Sigmoid colon (tissue), 7 donors: ENCODE measurements around the gene PDE11A. TPM values are rescaled to one million over a fixed set of nuclear protein-coding genes. Genes with fewer than 3 reads are reported as not detected.

Experiments
- DNase-seq: peaks from one replicate; pipeline ENCODE4 v3.0.0-alpha.2; 2019
- H3K27ac ChIP-seq, 4 donors: fragments of 200-600 bp; sonication (generic); one replicate each; pipeline ENCODE4 v1.5.1; 2016 to 2019; ENCODE audit warnings: mild to moderate bottlenecking in 1 of 4
- H3K27me3 ChIP-seq, 3 donors: fragments of 200-600 bp; sonication (generic); one replicate each; pipeline ENCODE4 v1.5.1; 2019; ENCODE audit warnings: mild to moderate bottlenecking in 1 of 3
- H3K36me3 ChIP-seq, 4 donors: fragments of 200-600 bp; sonication (generic); one replicate each; pipeline ENCODE4 v1.5.1; 2016 to 2019
- H3K4me1 ChIP-seq, 4 donors: fragments of 200-600 bp; sonication (generic); one replicate each; pipeline ENCODE4 v1.5.1; 2017 to 2019
- H3K4me3 ChIP-seq, 4 donors: fragments of 200-600 bp; sonication (generic); one replicate each; pipeline ENCODE4 v1.5.1; 2017 to 2019; ENCODE audit warnings: mild to moderate bottlenecking in 2 of 4, moderate library complexity in 1 of 4
- H3K9me3 ChIP-seq, 4 donors: fragments of 200-600 bp in 3 of 4; sonication (generic) in 3 of 4; one replicate each; pipeline versions ENCODE4 v1.5.1 to v1.6.1; 2013 to 2019
- CTCF ChIP-seq, 4 experiments: fragments of 450-650 bp in 3 of 4; fragments of 200-600 bp in 1 of 4; IDR thresholded peaks; one replicate each; pipeline ENCODE4 v1.5.1; 2016 to 2019; ENCODE audit warnings: antibody characterized with exemption in 4 of 4, mild to moderate bottlenecking in 3 of 4, moderate library complexity in 2 of 4
- EP300 ChIP-seq, 4 donors: sonication (generic); formaldehyde crosslinking; IDR thresholded peaks; one replicate each; pipeline ENCODE4 v1.6.1; 2017; ENCODE audit warnings: antibody characterized with exemption in 4 of 4
- POLR2A ChIP-seq, 2 donors: fragments of 450-650 bp; IDR thresholded peaks; one replicate each; pipeline ENCODE4 v1.6.1; 2016; ENCODE audit warnings: antibody characterized with exemption in 2 of 2, mild to moderate bottlenecking in 2 of 2, moderate library complexity in 2 of 2
- POLR2AphosphoS5 ChIP-seq, 4 donors: sonication (generic); formaldehyde crosslinking; IDR thresholded peaks; one replicate each; pipeline ENCODE4 v1.6.1; 2017; ENCODE audit warnings: antibody characterized with exemption in 4 of 4
- WGBS, 2 donors: extraction: QIAGEN DNeasy Blood & Tissue Kit; methylation state at CpG; one replicate each; pipeline ENCODE4 v1.1.7; 2013; 5-methylcytosine and 5-hydroxymethylcytosine counted together
- intact Hi-C: fragments of 100-400 bp; cut with DNase I; formaldehyde crosslinking; loops from one replicate; pipeline ENCODE4 v1.15.1; 2023
- polyA plus RNA-seq, 3 donors: library from polyadenylated mRNA; stranded (reverse); fragments of 200-250 nt; gene quantifications; one replicate each; pipeline ENCODE4 v1.2.3, GENCODE V29; 2013
- total RNA-seq, 4 donors: library from RNA; depleted of rRNA; stranded (reverse); fragments of >200 nt; gene quantifications; one replicate each; pipeline ENCODE4 v1.1.0, GENCODE V29; 2016
- donor health status: healthy with polysubstance abuse.
- donor health status: Bipolar disorder and iron deficiency.
- donor health status: healthy.

The PDE11A gene
- total and polyA plus RNA-seq, 7 donors, result 0.57 to 16.8 (median 4.3) TPM; not detected in 2

GRCh38 chr2:177616066-177616465 lies 456.5 kb downstream of the PDE11A start:
- H3K27ac ChIP-seq, result no peak overlapping the region
- no peak for DNase-seq
- H3K4me3 ChIP-seq, result no peak overlapping the region
- 92% methylated on average over 4 of the region's 4 CpGs for WGBS, 2 donors
- H3K27me3 ChIP-seq, result no peaks in the 10 kb centered on the region
- TF ChIP-seq CTCF (IDR thresholded peaks at IDR 0.05), result no peak
- no peaks in the 10 kb centered on the region for H3K36me3 ChIP-seq
- intact Hi-C loops, result loop anchor here (5.0 kb wide), 2 partner anchors 64 to 454 kb away; a partner anchor contains a TSS
- H3K9me3 ChIP-seq, result no peaks in the 10 kb centered on the region
- H3K4me1 ChIP-seq, result peaks cover 0 to 8% (median 6%) of the 10 kb centered on the region in 4 donors

- no peak for DNase-seq
- Histone ChIP-seq H3K9me3 (no peaks in the 10 kb centered on the region), H3K27ac (no peak overlapping the region), H3K27me3 (no peaks in the 10 kb centered on the region), H3K4me1 (peaks cover 0 to 10% (median 1%) of the 10 kb centered on the region in 4 donors), H3K4me3 (no peak overlapping the region), H3K36me3 (no peaks in the 10 kb centered on the region)
- TF ChIP-seq CTCF (IDR thresholded peaks at IDR 0.05), result no peak
- TF ChIP-seq POLR2A (IDR thresholded peaks at IDR 0.05), result no peak
- no peak for TF ChIP-seq EP300 (IDR thresholded peaks at IDR 0.05)
- intact Hi-C loops, result no loop called here
- WGBS, 2 donors, result 79 to 85% methylated on average over 4 of the region's 4 CpGs
Measured at GRCh38 chr2:177612659-177613058, 459.9 kb downstream of the PDE11A start.

- intact Hi-C loops, result no loop called here
- DNase-seq, result no peak
- TF ChIP-seq POLR2A (IDR thresholded peaks at IDR 0.05) (no peak), CTCF (IDR thresholded peaks at IDR 0.05) (no peak), EP300 (IDR thresholded peaks at IDR 0.05) (no peak), POLR2AphosphoS5 (IDR thresholded peaks at IDR 0.05) (no peak)
- Histone ChIP-seq H3K27me3 (no peaks in the 10 kb centered on the region), H3K36me3 (no peaks in the 10 kb centered on the region), H3K4me1 (peaks cover 0 to 10% (median 0%) of the 10 kb centered on the region in 4 donors), H3K9me3 (no peaks in the 10 kb centered on the region), H3K27ac (no peak overlapping the region), H3K4me3 (no peak overlapping the region)
- 18 to 65% methylated on average over 6 of the region's 6 CpGs for WGBS, 2 donors
Measured at GRCh38 chr2:177611310-177611886, 461.2 kb downstream of the PDE11A start.

- DNase-seq, result no peak
- intact Hi-C loops, result no loop called here
- Histone ChIP-seq H3K27ac (no peak overlapping the region), H3K27me3 (no peaks in the 10 kb centered on the region), H3K4me3 (no peak overlapping the region), H3K36me3 (no peaks in the 10 kb centered on the region), H3K9me3 (no peaks in the 10 kb centered on the region), H3K4me1 (peaks cover 0 to 10% (median 0%) of the 10 kb centered on the region in 4 donors)
- no peak for TF ChIP-seq CTCF (IDR thresholded peaks at IDR 0.05)
- TF ChIP-seq POLR2AphosphoS5 (IDR thresholded peaks at IDR 0.05), result no peak
- TF ChIP-seq POLR2A (IDR thresholded peaks at IDR 0.05), result no peak
- TF ChIP-seq EP300 (IDR thresholded peaks at IDR 0.05), result no peak
- WGBS, 2 donors, result 95 to 97% methylated on average over 1 of the region's 1 CpG
Measured at GRCh38 chr2:177610813-177611212, 461.8 kb downstream of the PDE11A start.

GRCh38 chr2:177606636-177607035 lies 465.9 kb downstream of the PDE11A start:
- H3K4me3 ChIP-seq, result no peak overlapping the region
- TF ChIP-seq POLR2AphosphoS5 (IDR thresholded peaks at IDR 0.05) (no peak), CTCF (IDR thresholded peaks at IDR 0.05) (no peak)
- no peaks in the 10 kb centered on the region for H3K27me3 ChIP-seq
- no peak overlapping the region for H3K27ac ChIP-seq
- WGBS, 2 donors, result 77 to 82% methylated on average over 7 of the region's 7 CpGs
- H3K9me3 ChIP-seq, result no peaks in the 10 kb centered on the region
- peaks cover 0 to 22% (median 0%) of the 10 kb centered on the region in 4 donors for H3K4me1 ChIP-seq
- no peak for DNase-seq
- H3K36me3 ChIP-seq, result no peaks in the 10 kb centered on the region
- intact Hi-C loops, result loop anchor here (5.0 kb wide), 1 partner anchor 121 kb away; no protein-coding TSS in a partner anchor
